NB4 (cell line): ENCODE results near the gene GORASP1.

ENCODE experiments used
- MYC ChIP-seq: IDR thresholded peaks from 2 replicates; pipeline ENCODE4 v1.6.1; 2011; ENCODE audit warnings: low read depth, low read length
- POLR2A ChIP-seq: IDR thresholded peaks from 2 replicates; pipeline ENCODE4 v1.6.1; 2011; ENCODE audit warnings: mild to moderate bottlenecking; ENCODE audit not compliant: insufficient read length; ENCODE audit errors: extremely low read depth
- TF ChIP-seq, protein P1 (sequence below): IDR thresholded peaks from one replicate; pipeline ENCODE4 v1.5.1; 2012; ENCODE audit warnings: low read depth, low read length

DNA sequence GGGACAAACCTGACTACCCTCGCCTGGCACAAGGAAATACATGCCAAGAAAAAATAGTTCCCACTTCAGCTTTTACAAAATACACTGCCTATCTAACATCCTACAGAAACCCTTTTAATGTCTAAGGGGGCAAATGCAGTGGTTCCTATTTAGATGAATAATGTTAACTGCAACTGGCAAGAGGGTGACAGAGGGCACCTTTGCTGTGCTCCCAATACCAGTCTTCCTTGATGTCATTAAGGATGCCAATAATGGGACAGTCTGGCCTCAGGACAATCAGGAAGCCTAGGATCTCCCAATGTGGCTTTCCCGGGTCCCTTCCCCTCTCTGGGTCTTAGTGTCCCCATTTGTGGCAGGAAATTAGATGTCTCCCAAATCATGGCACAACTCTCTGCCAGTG, 32.0 kb upstream of the GORASP1 start:
- TF ChIP-seq POLR2A (no peak), MYC (no peak)
- TF ChIP-seq, protein P1, sequence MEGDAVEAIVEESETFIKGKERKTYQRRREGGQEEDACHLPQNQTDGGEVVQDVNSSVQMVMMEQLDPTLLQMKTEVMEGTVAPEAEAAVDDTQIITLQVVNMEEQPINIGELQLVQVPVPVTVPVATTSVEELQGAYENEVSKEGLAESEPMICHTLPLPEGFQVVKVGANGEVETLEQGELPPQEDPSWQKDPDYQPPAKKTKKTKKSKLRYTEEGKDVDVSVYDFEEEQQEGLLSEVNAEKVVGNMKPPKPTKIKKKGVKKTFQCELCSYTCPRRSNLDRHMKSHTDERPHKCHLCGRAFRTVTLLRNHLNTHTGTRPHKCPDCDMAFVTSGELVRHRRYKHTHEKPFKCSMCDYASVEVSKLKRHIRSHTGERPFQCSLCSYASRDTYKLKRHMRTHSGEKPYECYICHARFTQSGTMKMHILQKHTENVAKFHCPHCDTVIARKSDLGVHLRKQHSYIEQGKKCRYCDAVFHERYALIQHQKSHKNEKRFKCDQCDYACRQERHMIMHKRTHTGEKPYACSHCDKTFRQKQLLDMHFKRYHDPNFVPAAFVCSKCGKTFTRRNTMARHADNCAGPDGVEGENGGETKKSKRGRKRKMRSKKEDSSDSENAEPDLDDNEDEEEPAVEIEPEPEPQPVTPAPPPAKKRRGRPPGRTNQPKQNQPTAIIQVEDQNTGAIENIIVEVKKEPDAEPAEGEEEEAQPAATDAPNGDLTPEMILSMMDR, result no peak
